Activated B cell treated with CpG ODN at 0.5 μM for 24 hours (primary cell): ENCODE results near the gene KCNK16. TPM values are rescaled to one million over a fixed set of nuclear protein-coding genes. Genes with fewer than 3 reads are reported as not detected.
A peak's percentile ranks its signal among the peaks of the same experiment; 100 is the strongest.

Experiments used
- ATAC-seq: fragments of 200-7000 bp; cut with Tn5 transposase; one replicate; pipeline ENCODE4 v1.10.0; 2021; ENCODE audit warnings: low read depth, mild to moderate bottlenecking, moderate library complexity
- CTCF ChIA-PET: fragments of 350-600 bp; sonication (Branson Sonifier 250); formaldehyde crosslinking; loops from one replicate; lab custom pipeline; 2021; ENCODE audit warnings: antibody characterized with exemption; lab: Charles Lee
- POLR2A ChIA-PET: fragments of 350-600 bp; sonication (Branson Sonifier 250); formaldehyde crosslinking; loops from one replicate; lab custom pipeline; 2021; ENCODE audit warnings: antibody characterized with exemption; lab: Charles Lee
- DNase-seq: peaks from one replicate; pipeline ENCODE4 v3.0.0; 2022
- H3K27ac Mint-ChIP-seq: one replicate; pipeline ENCODE4 v1.8.0; 2020; ENCODE audit warnings: mixed read lengths
- H3K27me3 Mint-ChIP-seq: one replicate; pipeline ENCODE4 v1.8.0; 2021; ENCODE audit warnings: mixed read lengths
- H3K36me3 Mint-ChIP-seq: one replicate; pipeline ENCODE4 v1.8.0; 2021; ENCODE audit warnings: low read depth, mixed read lengths
- H3K4me1 Mint-ChIP-seq: one replicate; pipeline ENCODE4 v1.8.0; 2021; ENCODE audit warnings: mixed read lengths
- H3K4me3 Mint-ChIP-seq: one replicate; pipeline ENCODE4 v1.8.0; 2020; ENCODE audit warnings: mild to moderate bottlenecking, mixed read lengths
- H3K9me3 Mint-ChIP-seq: one replicate; pipeline ENCODE4 v1.8.0; 2020; ENCODE audit warnings: mixed read lengths
- CTCF ChIP-seq: fragments of 200-600 bp; IDR thresholded peaks from one replicate; pipeline ENCODE4 v1.8.0; 2022; ENCODE audit warnings: antibody characterized with exemption, mild to moderate bottlenecking
- intact Hi-C: fragments of 100-400 bp; cut with micrococcal nuclease; formaldehyde crosslinking; loops from one replicate; pipeline ENCODE4 v1.15.1; 2024
- total RNA-seq: library from RNA; stranded (reverse); gene quantifications from 2 replicates; pipeline ENCODE4 v1.2.3, GENCODE V29; 2022

The KCNK16 gene
- total RNA-seq, 1 donor from 2014 or later, result not detected

DNA sequence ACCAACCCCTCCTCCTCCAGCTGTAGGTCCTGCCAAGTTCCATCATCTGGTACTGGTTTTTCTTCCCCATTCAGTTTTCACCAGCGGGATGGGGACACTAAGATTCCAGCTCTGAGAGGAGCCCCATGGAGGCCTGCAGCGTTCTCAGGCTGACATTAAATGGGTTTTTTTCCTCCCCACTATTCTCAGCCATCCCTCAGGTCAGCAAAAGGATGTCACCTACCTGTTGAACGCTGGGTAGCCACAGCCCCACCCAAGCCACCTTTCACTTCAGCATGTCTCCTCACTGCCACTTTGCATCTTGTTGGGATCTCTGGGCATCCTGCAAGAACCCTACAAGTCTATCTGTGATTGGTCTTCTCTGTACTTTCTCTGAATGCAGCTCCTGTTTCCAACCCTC, 15.0 kb downstream of the KCNK16 start:
- Mint-ChIP-seq H3K9me3 (no peaks in the 10 kb centered on the region), H3K4me3 (no peak overlapping the region), H3K4me1 (peaks cover 10% of the 10 kb centered on the region), H3K27ac (no peak overlapping the region), H3K27me3 (peaks cover 22% of the 10 kb centered on the region), H3K36me3 (no peaks in the 10 kb centered on the region)
- intact Hi-C loops, result no loop called here
- DNase-seq (no peak), ATAC-seq (no peak)
- CTCF ChIA-PET, result interaction anchor here (3.4 to 7.8 kb wide), 2 partner anchors 141 to 436 kb away, joined by 15 to 113 read pairs; no protein-coding TSS in a partner anchor
- no peak for TF ChIP-seq CTCF
- POLR2A ChIA-PET, result no interaction called here

DNA sequence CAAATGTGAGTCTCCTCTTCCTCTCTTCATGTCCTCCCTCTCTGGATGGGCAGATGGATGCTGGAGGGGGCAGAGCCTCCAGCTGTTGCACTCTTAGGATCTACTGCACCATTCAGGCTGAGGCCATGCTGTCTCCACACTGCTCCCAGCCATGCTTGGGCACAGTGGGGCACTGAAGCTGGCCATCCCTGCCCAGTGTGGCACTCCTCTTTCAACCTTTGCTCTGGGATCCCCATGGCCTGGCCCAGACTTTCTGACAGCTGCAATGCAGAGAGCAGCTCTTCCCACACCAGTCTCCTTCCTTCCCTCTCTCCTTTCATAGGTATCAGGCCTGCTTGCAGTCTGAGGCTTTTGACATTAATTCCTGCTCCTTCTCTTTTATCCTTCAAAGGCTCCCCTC, 17.6 kb downstream of the KCNK16 start:
- H3K27ac Mint-ChIP-seq, result no peak overlapping the region
- ChIA-PET CTCF (interaction anchor here (1.5 to 7.8 kb wide), 6 partner anchors 59 to 433 kb away, joined by 3 to 113 read pairs (median 10); no protein-coding TSS in a partner anchor), POLR2A (no interaction called here)
- H3K4me1 Mint-ChIP-seq, result peaks cover 5% of the 10 kb centered on the region
- TF ChIP-seq CTCF, result no peak
- intact Hi-C loops, result no loop called here
- no peak for DNase-seq
- no peak overlapping the region for H3K4me3 Mint-ChIP-seq
- no peaks in the 10 kb centered on the region for H3K9me3 Mint-ChIP-seq
- no peaks in the 10 kb centered on the region for H3K36me3 Mint-ChIP-seq
- no peak for ATAC-seq
- peaks cover 18% of the 10 kb centered on the region for H3K27me3 Mint-ChIP-seq

DNA sequence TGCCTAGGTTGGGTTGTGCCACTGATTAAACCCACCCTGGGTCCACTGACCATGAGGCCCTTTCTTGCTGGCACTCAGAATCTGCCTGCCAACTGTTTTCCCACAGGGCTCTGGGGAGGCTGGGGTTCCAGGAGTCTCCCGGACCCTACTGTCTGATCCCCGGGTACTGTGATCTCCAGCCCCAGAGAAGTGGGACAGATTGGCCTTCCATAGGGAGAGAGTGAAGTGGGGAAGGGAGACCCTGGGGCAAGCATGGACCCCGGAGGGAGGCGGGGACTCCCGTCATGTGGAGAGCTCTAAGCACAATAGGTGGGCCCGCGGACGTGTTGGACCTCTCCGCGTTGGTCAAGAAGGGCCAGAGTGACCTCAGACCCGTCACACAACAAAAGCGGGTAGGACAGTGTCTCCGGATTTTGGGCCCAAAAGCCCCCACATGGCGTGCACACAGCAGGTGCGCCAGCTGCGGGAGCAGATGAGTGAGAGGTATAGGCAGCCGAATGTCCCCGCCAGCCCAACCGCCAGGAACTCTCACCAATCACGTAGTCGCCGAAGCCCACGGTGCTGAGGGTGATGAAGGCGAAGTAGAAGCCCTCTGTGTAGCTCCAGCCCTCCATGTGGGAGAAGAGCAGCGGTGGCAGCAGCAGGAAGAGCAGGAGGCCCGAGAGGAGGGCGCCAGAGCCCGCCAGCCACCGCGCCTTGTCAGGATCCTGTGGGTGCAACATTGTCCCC, 18.9 kb downstream of the KCNK16 start:
- Mint-ChIP-seq H3K4me3 (no peak overlapping the region), H3K27me3 (peaks cover 19% of the 10 kb centered on the region), H3K9me3 (no peaks in the 10 kb centered on the region), H3K4me1 (peaks cover 5% of the 10 kb centered on the region), H3K36me3 (no peaks in the 10 kb centered on the region), H3K27ac (no peak overlapping the region)
- ChIA-PET POLR2A (interaction anchor here (1.5 kb wide), 1 partner anchor 135 kb away, joined by 5 read pairs; no protein-coding TSS in a partner anchor), CTCF (interaction anchor here (0.8 to 7.8 kb wide), 15 partner anchors 8 to 435 kb away, joined by 3 to 113 read pairs (median 4); no protein-coding TSS in a partner anchor)
- TF ChIP-seq CTCF, result no peak
- DNase-seq (no peak), ATAC-seq (no peak)
- intact Hi-C loops, result loop anchor here (1.0 kb wide), 4 partner anchors 137 to 431 kb away; no protein-coding TSS in a partner anchor

DNA sequence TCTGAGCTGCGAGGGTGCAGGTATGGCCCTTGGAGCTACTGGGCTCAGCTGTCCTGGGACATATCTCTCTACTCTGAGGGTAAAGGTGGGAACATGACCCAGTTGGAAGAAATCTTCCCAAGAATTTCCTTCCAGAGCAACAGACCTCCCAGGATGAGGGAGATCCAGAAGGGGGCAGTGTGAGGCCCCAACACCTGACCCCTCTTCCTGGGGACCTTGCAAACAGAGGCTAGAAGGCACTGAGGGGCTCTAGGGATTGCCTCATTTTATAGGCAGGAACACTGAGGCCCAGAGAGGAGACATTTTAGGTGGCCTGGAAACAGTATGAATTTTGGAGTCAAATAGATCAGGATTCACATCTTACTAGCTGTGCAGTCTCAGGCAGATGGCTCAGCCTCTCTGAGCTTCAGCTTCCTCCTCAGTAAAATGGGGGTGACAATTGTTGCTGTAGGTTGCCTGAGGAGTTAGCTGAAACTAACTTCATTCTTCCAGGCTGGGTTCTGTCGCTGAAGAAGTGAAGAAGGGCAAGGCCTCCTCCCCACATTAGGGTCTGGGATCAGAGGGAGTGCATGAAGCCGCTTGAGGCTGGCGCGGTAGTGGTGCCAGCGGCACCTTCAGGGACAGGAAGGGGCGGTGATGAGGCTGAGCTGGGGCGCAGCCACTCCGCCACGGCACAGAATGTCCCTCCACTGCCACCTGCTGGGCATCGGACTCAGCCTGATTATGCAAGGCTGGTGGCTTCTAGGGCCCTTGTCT, 19.7 kb downstream of the KCNK16 start:
- Mint-ChIP-seq H3K36me3 (no peaks in the 10 kb centered on the region), H3K27me3 (peaks cover 19% of the 10 kb centered on the region), H3K27ac (no peak overlapping the region), H3K9me3 (no peaks in the 10 kb centered on the region), H3K4me3 (peak overlapping the region; percentile 58), H3K4me1 (peaks cover 5% of the 10 kb centered on the region)
- POLR2A ChIA-PET, result interaction anchor here (0.6 to 1.5 kb wide), 2 partner anchors 135 to 210 kb away, joined by 3 to 5 read pairs; no protein-coding TSS in a partner anchor
- TF ChIP-seq CTCF, result no peak
- ATAC-seq (peak; percentile 98), DNase-seq (peak; percentile 66)
- CTCF ChIA-PET, result interaction anchor here (0.6 to 7.8 kb wide), 15 partner anchors 8 to 434 kb away, joined by 3 to 113 read pairs (median 4); no protein-coding TSS in a partner anchor
- intact Hi-C loops, result loop anchor here (1.0 kb wide), 4 partner anchors 137 to 431 kb away; no protein-coding TSS in a partner anchor
